Esophagus muscularis mucosa (tissue), 4 donors: Measurements from ENCODE around the gene GATB. TPM values are rescaled to one million over a fixed set of nuclear protein-coding genes. Genes with fewer than 3 reads are reported as not detected.
"Not testable (repeated sequence)": the region's sequence is repeated elsewhere in the genome, so short reads cannot be mapped to it uniquely, and the experiment has no call there.

ENCODE experiments used
- DNase-seq: peaks from one replicate; pipeline ENCODE4 v3.0.0-alpha.2; 2017; ENCODE audit errors: extremely low spot score
- H3K27ac ChIP-seq, 4 donors: fragments of 200-600 bp; sonication (generic); replicated peaks in 1 of 4; 1 replicate in 3 of 4; 2 replicates in 1 of 4; pipeline ENCODE4 v1.5.1; 2016 to 2019; ENCODE audit warnings: mild to moderate bottlenecking in 1 of 4
- H3K27me3 ChIP-seq, 4 donors: fragments of 200-600 bp; sonication (generic); one replicate each; pipeline versions ENCODE4 v1.5.1 to v1.6.0; 2016 to 2019
- H3K36me3 ChIP-seq, 4 donors: fragments of 200-600 bp; sonication (generic); one replicate each; pipeline ENCODE4 v1.5.1; 2016 to 2019
- H3K4me1 ChIP-seq, 4 donors: fragments of 200-600 bp; sonication (generic); one replicate each; pipeline ENCODE4 v1.5.1; 2016 to 2019
- H3K4me3 ChIP-seq, 4 donors: fragments of 200-600 bp; sonication (generic); 1 replicate in 2 of 4; 2 replicates in 2 of 4; pipeline ENCODE4 v1.5.1; 2016 to 2019; ENCODE audit warnings: mild to moderate bottlenecking in 4 of 4, moderate library complexity in 1 of 4
- H3K9me3 ChIP-seq, 4 donors: fragments of 200-600 bp; sonication (generic); 1 replicate in 3 of 4; 2 replicates in 1 of 4; pipeline ENCODE4 v1.5.1; 2016 to 2019
- CTCF ChIP-seq, 3 experiments: fragments of 200-600 bp in 2 of 3; fragments of 450-650 bp in 1 of 3; sonication (generic) in 2 of 3; IDR thresholded peaks; one replicate each; pipeline ENCODE4 v1.5.1; 2017 to 2019; ENCODE audit warnings: antibody characterized with exemption in 3 of 3, mild to moderate bottlenecking in 2 of 3, moderate library complexity in 1 of 3
- EP300 ChIP-seq: sonication (generic); formaldehyde crosslinking; IDR thresholded peaks from one replicate; pipeline ENCODE4 v1.6.1; 2017; ENCODE audit warnings: antibody characterized with exemption
- POLR2A ChIP-seq: fragments of 450-650 bp; IDR thresholded peaks from one replicate; pipeline ENCODE4 v1.6.1; 2017; ENCODE audit warnings: antibody characterized with exemption, moderate library complexity, mild to moderate bottlenecking, low read depth
- POLR2AphosphoS5 ChIP-seq, 2 donors: sonication (generic); formaldehyde crosslinking; IDR thresholded peaks; one replicate each; pipeline ENCODE4 v1.6.1; 2017; ENCODE audit warnings: antibody characterized with exemption in 2 of 2
- whole genome bisulfite sequencing: methylation state at CpG from one replicate; pipeline ENCODE4 v1.1.5; 2018; 5-methylcytosine and 5-hydroxymethylcytosine counted together
- intact Hi-C: fragments of 100-400 bp; cut with DNase I; formaldehyde crosslinking; loops from one replicate; pipeline ENCODE4 v1.15.1; 2023
- total RNA-seq, 4 donors: library from RNA; depleted of rRNA; stranded (reverse); fragments of >200 nt; gene quantifications; one replicate each; pipeline versions ENCODE4 v1.1.0 to v1.2.1, GENCODE V29; 2016

The GATB gene
- total RNA-seq, 4 donors from 2014 or later, result 12.4 to 19.9 (median 16.4) TPM

- TF ChIP-seq POLR2AphosphoS5 (IDR thresholded peaks at IDR 0.05), result no peak
- TF ChIP-seq POLR2A, result no peak
- no peak for TF ChIP-seq CTCF (IDR thresholded peaks at IDR 0.05)
- no peak for TF ChIP-seq EP300
- intact Hi-C loops, result no loop called here
Measured at GRCh38 chr4:151738720-151739517, 21.9 kb downstream of the GATB start.

GRCh38 chr4:151736852-151737251 is 24.0 kb downstream of the GATB start:
- 100% methylated on average over 2 of the region's 2 CpGs for WGBS
- intact Hi-C loops, DNase-seq: not testable (repeated sequence)

More at GRCh38 chr4:151738720-151739517, 21.9 kb downstream of the GATB start:
- H3K9me3 ChIP-seq, result peaks cover 0 to 17% (median 13%) of the 10 kb centered on the region in 4 donors
- peaks cover 0 to 5% (median 0%) of the 10 kb centered on the region in 4 donors for H3K4me1 ChIP-seq
- no peak overlapping the region for H3K27ac ChIP-seq
- peaks cover 0 to 17% (median 9%) of the 10 kb centered on the region in 4 donors for H3K36me3 ChIP-seq
- DNase-seq, result no peak
- H3K4me3 ChIP-seq, result no peak overlapping the region
- 87% methylated on average over 8 of the region's 8 CpGs for WGBS
- H3K27me3 ChIP-seq, result no peaks in the 10 kb centered on the region

GRCh38 chr4:151736361-151736760 is 24.4 kb downstream of the GATB start:
- no peak overlapping the region for H3K4me3 ChIP-seq
- no peaks in the 10 kb centered on the region for H3K27me3 ChIP-seq
- peaks cover 0 to 5% (median 0%) of the 10 kb centered on the region in 4 donors for H3K4me1 ChIP-seq
- H3K27ac ChIP-seq, result no peak overlapping the region
- TF ChIP-seq POLR2AphosphoS5 (IDR thresholded peaks at IDR 0.05), result no peak
- TF ChIP-seq CTCF (IDR thresholded peaks at IDR 0.05), result no peak
- TF ChIP-seq EP300, result no peak
- no peak for TF ChIP-seq POLR2A
- 85% methylated on average over 1 of the region's 1 CpG for WGBS
- peaks cover 0 to 17% (median 7%) of the 10 kb centered on the region in 4 donors for H3K36me3 ChIP-seq
- intact Hi-C loops, result no loop called here
- DNase-seq, result no peak
- H3K9me3 ChIP-seq, result peaks cover 0 to 17% (median 13%) of the 10 kb centered on the region in 4 donors

More at GRCh38 chr4:151736852-151737251, 24.0 kb downstream of the GATB start:
- not testable (repeated sequence) for H3K4me3 ChIP-seq, H3K4me1 ChIP-seq, H3K27me3 ChIP-seq, H3K27ac ChIP-seq
- Histone ChIP-seq H3K9me3 (peaks cover 0 to 17% (median 13%) of the 10 kb centered on the region in 4 donors), H3K36me3 (peaks cover 0 to 17% (median 7%) of the 10 kb centered on the region in 4 donors)

GRCh38 chr4:151731670-151732069 is 29.1 kb downstream of the GATB start:
- H3K4me1 ChIP-seq, DNase-seq, intact Hi-C loops, H3K36me3 ChIP-seq, H3K27ac ChIP-seq, H3K9me3 ChIP-seq, H3K4me3 ChIP-seq, H3K27me3 ChIP-seq: not testable (repeated sequence)
- no CpG with 5 or more reads among the region's 34 CpGs for WGBS

GRCh38 chr4:151729731-151730559 is 30.9 kb downstream of the GATB start:
- Histone ChIP-seq H3K27me3 (no peaks in the 10 kb centered on the region), H3K27ac (no peak overlapping the region), H3K4me1 (no peaks in the 10 kb centered on the region), H3K9me3 (no peaks in the 10 kb centered on the region), H3K36me3 (no peaks in the 10 kb centered on the region), H3K4me3 (no peak overlapping the region)
- peak; percentile 37 for DNase-seq
- intact Hi-C loops, result no loop called here
- 84% methylated on average over 10 of the region's 12 CpGs for WGBS
- TF ChIP-seq CTCF (IDR thresholded peaks at IDR 0.05) (no peak), EP300 (no peak)
